HepG2 (cell line): ENCODE results near the gene CLHC1. TPM values are rescaled to one million over a fixed set of nuclear protein-coding genes. Genes with fewer than 3 reads are reported as not detected.

ENCODE experiments used
- AHDC1 ChIP-seq: sonication (generic); formaldehyde crosslinking; IDR thresholded peaks from 2 replicates; pipeline ENCODE4 v1.5.1; 2020; ENCODE audit warnings: mild to moderate bottlenecking, missing genetic modification reagents, borderline replicate concordance
- BRF2 ChIP-seq: sonication (generic); formaldehyde crosslinking; IDR thresholded peaks from 2 replicates; pipeline ENCODE4 v1.8.1; 2022; ENCODE audit warnings: mild to moderate bottlenecking, missing genetic modification reagents
- DNMT1 ChIP-seq: sonication (generic); formaldehyde crosslinking; IDR thresholded peaks from 2 replicates; pipeline ENCODE4 v1.5.1; 2020; ENCODE audit warnings: mild to moderate bottlenecking, missing genetic modification reagents
- ETV5 ChIP-seq: IDR thresholded peaks from 2 replicates; pipeline ENCODE4 v1.6.1; 2018; ENCODE audit warnings: missing biosample characterization, missing genetic modification reagents, inconsistent platforms, borderline replicate concordance
- FOXA1 ChIP-seq, 2 experiments: fragments of 450-650 bp in 1 of 2; sonication (generic) in 1 of 2; formaldehyde crosslinking in 1 of 2; IDR thresholded peaks; 2 replicates each; pipeline versions ENCODE4 v1.4.0 to v1.6.1; 2016 to 2020; ENCODE audit warnings: missing genetic modification reagents in 1 of 2
- FOXO1 ChIP-seq: sonication (generic); formaldehyde crosslinking; IDR thresholded peaks from 2 replicates; pipeline ENCODE4 v1.4.0; 2020; ENCODE audit warnings: missing genetic modification reagents
- FOXP4 ChIP-seq: sonication (generic); formaldehyde crosslinking; IDR thresholded peaks from 2 replicates; pipeline ENCODE4 v1.4.0; 2020; ENCODE audit warnings: missing genetic modification reagents
- HES4 ChIP-seq: sonication (generic); formaldehyde crosslinking; IDR thresholded peaks from 2 replicates; pipeline ENCODE4 v1.9.0; 2021; ENCODE audit warnings: mild to moderate bottlenecking, missing genetic modification reagents, borderline replicate concordance
- HNF4G ChIP-seq, 2 experiments: sonication (generic) in 1 of 2; formaldehyde crosslinking in 1 of 2; IDR thresholded peaks; 2 replicates each; pipeline versions ENCODE4 v1.4.0 to v1.6.1; 2011 to 2020; ENCODE audit warnings: borderline replicate concordance in 2 of 2, low read depth in 2 of 2, mild to moderate bottlenecking in 2 of 2, low read length in 1 of 2, missing genetic modification reagents in 1 of 2, moderate library complexity in 1 of 2
- HNRNPL ChIP-seq: fragments of 200-400 bp; formaldehyde crosslinking; IDR thresholded peaks from 2 replicates; pipeline ENCODE4 v1.6.1; 2017; ENCODE audit warnings: mild to moderate bottlenecking, low read depth, low read length
- IKZF1 ChIP-seq: fragments of 450-650 bp; IDR thresholded peaks from 2 replicates; pipeline ENCODE4 v1.7.1; 2016
- JARID2 ChIP-seq: sonication (generic); formaldehyde crosslinking; IDR thresholded peaks from 2 replicates; pipeline ENCODE4 v1.8.1; 2023; ENCODE audit warnings: missing genetic modification reagents, inconsistent platforms; ENCODE audit not compliant: insufficient replicate concordance
- KLF13 ChIP-seq: sonication (generic); formaldehyde crosslinking; IDR thresholded peaks from 2 replicates; pipeline ENCODE4 v1.4.0; 2020; ENCODE audit warnings: mild to moderate bottlenecking, missing genetic modification reagents
- NFKB2 ChIP-seq: sonication (generic); formaldehyde crosslinking; IDR thresholded peaks from 2 replicates; pipeline ENCODE4 v1.4.0; 2020; ENCODE audit warnings: missing genetic modification reagents, borderline replicate concordance
- PREB ChIP-seq: sonication (generic); formaldehyde crosslinking; IDR thresholded peaks from 2 replicates; pipeline ENCODE4 v1.4.0; 2020; ENCODE audit warnings: missing genetic modification reagents
- RCOR2 ChIP-seq: IDR thresholded peaks from 2 replicates; pipeline ENCODE4 v1.6.1; 2016; ENCODE audit warnings: missing biosample characterization, missing genetic modification reagents
- RFX5 ChIP-seq: IDR thresholded peaks from 2 replicates; pipeline ENCODE4 v1.6.1; 2011; ENCODE audit warnings: low read depth, low read length, improper control_type of control experiment
- TARDBP ChIP-seq: sonication (generic); formaldehyde crosslinking; IDR thresholded peaks from 2 replicates; pipeline ENCODE4 v1.8.0; 2022; ENCODE audit warnings: mild to moderate bottlenecking, missing genetic modification reagents
- TBP ChIP-seq: sonication (generic); formaldehyde crosslinking; IDR thresholded peaks from 2 replicates; pipeline ENCODE4 v1.5.0; 2020; ENCODE audit warnings: missing genetic modification reagents
- ZBTB42 ChIP-seq: sonication (generic); formaldehyde crosslinking; IDR thresholded peaks from 2 replicates; pipeline ENCODE4 v1.5.0; 2020; ENCODE audit warnings: mild to moderate bottlenecking, missing genetic modification reagents
- ZMAT3 ChIP-seq: sonication (generic); formaldehyde crosslinking; conservative IDR thresholded peaks from 2 replicates; pipeline ENCODE4 v1.7.0; 2021; ENCODE audit warnings: missing genetic modification reagents
- ZNF891 ChIP-seq: sonication (generic); formaldehyde crosslinking; IDR thresholded peaks from 2 replicates; pipeline ENCODE4 v1.5.0; 2020; ENCODE audit warnings: mild to moderate bottlenecking, missing genetic modification reagents
- polyA plus RNA-seq, 8 experiments: library from polyadenylated mRNA; depleted of rRNA in 3 of 8; stranded (reverse) in 7 of 8; unstranded in 1 of 8; fragments of >200 nt; fragmentation: Illumina TruSeq in 4 of 8; extraction: Trizol in 4 of 8; gene quantifications; 2 replicates each; pipeline versions ENCODE4 v1.2.1 to v1.2.3, GENCODE V29; 2011 to 2016; ENCODE audit warnings: low read depth in 4 of 8, missing spikeins in 1 of 8, mixed read lengths in 1 of 8; ENCODE audit not compliant: insufficient read depth in 1 of 8
- total RNA-seq, 5 experiments: library from RNA; depleted of rRNA; stranded (reverse); fragments of >200 nt; fragmentation: Illumina TruSeq; extraction: Trizol; gene quantifications; 2 replicates each; pipeline ENCODE4 v1.2.3, GENCODE V29; 2016; ENCODE audit warnings: low read depth in 1 of 5

The CLHC1 gene
- total and polyA plus RNA-seq, 2 of the 13 experiments (the other 11 are each of a cell fraction or from before 2014, with no cell fraction given) = 9.8 to 12.6 TPM

- TF ChIP-seq IKZF1 = no peak
- no peak for TF ChIP-seq PREB
- no peak for TF ChIP-seq DNMT1 (CRISPR knock-in tag)
- no peak for TF ChIP-seq ZBTB42 (CRISPR knock-in tag)
- TF ChIP-seq KLF13 (CRISPR knock-in tag) = no peak
- no peak for TF ChIP-seq JARID2 (CRISPR knock-in tag)
- 0 out of 2 replicates have a peak, but pooled peaks have one; percentile 33 for TF ChIP-seq FOXP4 (CRISPR knock-in tag)
- no peak for TF ChIP-seq RFX5
- TF ChIP-seq BRF2 = no peak
- TF ChIP-seq NFKB2 (CRISPR knock-in tag) = no peak
- TF ChIP-seq AHDC1 (CRISPR knock-in tag) = peak; percentile 80
- no peak for TF ChIP-seq HNRNPL
- TF ChIP-seq TBP (CRISPR knock-in tag) = no peak
- TF ChIP-seq ETV5 (CRISPR knock-in tag) = no peak
- TF ChIP-seq ZNF891 (CRISPR knock-in tag) = no peak
- TF ChIP-seq HES4 (CRISPR knock-in tag) = no peak
- no peak for TF ChIP-seq FOXA1 (IDR thresholded peaks at IDR 0.05)
- TF ChIP-seq FOXA1 (CRISPR knock-in tag; IDR thresholded peaks at IDR 0.05) = peak; percentile 95
- no peak for TF ChIP-seq ZMAT3
- 0 out of 2 replicates have a peak, but pooled peaks have one; percentile 28 for TF ChIP-seq TARDBP
- TF ChIP-seq FOXO1 (CRISPR knock-in tag) = peak; percentile 27; the same call in 1 of the 2 replicates
- 0 out of 2 replicates have a peak, but pooled peaks have one; percentile 37 for TF ChIP-seq HNF4G (IDR thresholded peaks at IDR 0.05; ENCODE audit: borderline replicate concordance, low read depth, low read length)
- TF ChIP-seq HNF4G (CRISPR knock-in tag; IDR thresholded peaks at IDR 0.05; ENCODE audit: borderline replicate concordance, low read depth) = no peak
- 0 out of 2 replicates have a peak, but pooled peaks have one; percentile 62 for TF ChIP-seq RCOR2 (CRISPR knock-in tag)
These were observed 51.7 kb downstream of the CLHC1 start (continued) for GRCh38 chr2:55180374-55180773.
